ENCODE measurements around the gene C11orf58.

Gene C11orf58

GRCh38 chr11:16767137-16767536 is 28.7 kb downstream of the C11orf58 start:
- H3K4me3 ChIP-seq, result no peak overlapping the region
- no peak overlapping the region for H3K27ac ChIP-seq
- no peak for DNase-seq (ENCODE audit: low spot score)
- TF ChIP-seq CTCF (IDR thresholded peaks at IDR 0.05), result no peak

- no peak overlapping the region for H3K4me3 ChIP-seq
- H3K27ac ChIP-seq, result no peak overlapping the region
- DNase-seq (ENCODE audit: low spot score), result no peak
- TF ChIP-seq CTCF (IDR thresholded peaks at IDR 0.05), result no peak
Observed at GRCh38 chr11:16767957-16768356, 29.5 kb downstream of the C11orf58 start.

GRCh38 chr11:16769386-16769785 is 30.9 kb downstream of the C11orf58 start:
- Histone ChIP-seq H3K4me3 (no peak overlapping the region), H3K27ac (no peak overlapping the region)
- no peak for DNase-seq (ENCODE audit: low spot score)
- TF ChIP-seq CTCF (IDR thresholded peaks at IDR 0.05), result no peak

- no peak for DNase-seq (ENCODE audit: low spot score)
- TF ChIP-seq CTCF (IDR thresholded peaks at IDR 0.05), result no peak
- Histone ChIP-seq H3K27ac (no peak overlapping the region), H3K4me3 (no peak overlapping the region)
Observed at GRCh38 chr11:16770016-16770415, 31.6 kb downstream of the C11orf58 start.

GRCh38 chr11:16771350-16772140 is 33.1 kb downstream of the C11orf58 start:
- H3K27ac ChIP-seq, result no peak overlapping the region
- no peak overlapping the region for H3K4me3 ChIP-seq
- TF ChIP-seq CTCF (IDR thresholded peaks at IDR 0.05), result no peak
- DNase-seq (ENCODE audit: low spot score), result no peak

- no peak for TF ChIP-seq CTCF (IDR thresholded peaks at IDR 0.05)
- DNase-seq (ENCODE audit: low spot score), result no peak
- Histone ChIP-seq H3K27ac (no peak overlapping the region), H3K4me3 (no peak overlapping the region)
Observed at GRCh38 chr11:16772141-16772512, 33.7 kb downstream of the C11orf58 start.

All from coronary artery (tissue), 2 donors.